Neural cell (in vitro differentiated cells): ENCODE data around the gene AGO3. TPM values are rescaled to one million over a fixed set of nuclear protein-coding genes. Genes with fewer than 3 reads are reported as not detected.

Experiments
- H2AFZ ChIP-seq: fragments of 200-600, 300-800 bp; sonication (generic), shearing (Covaris generic); 2 replicates; pipeline ENCODE4 v1.6.0; 2014; ENCODE audit warnings: low read depth, mild to moderate bottlenecking, antibody characterized with exemption, low read length, moderate library complexity
- H3F3A ChIP-seq: fragments of 200-600 bp; shearing (Covaris generic); 2 replicates; pipeline ENCODE4 v1.6.1; 2016; ENCODE audit warnings: mild to moderate bottlenecking, moderate library complexity, mixed read lengths, antibody characterized with exemption, low read length; ENCODE audit not compliant: insufficient read depth, poor library complexity, severe bottlenecking
- H3K27ac ChIP-seq: fragments of 200-600, 300-800 bp; sonication (generic), shearing (Covaris generic); 2 replicates; pipeline ENCODE4 v1.5.1; 2014; ENCODE audit warnings: mild to moderate bottlenecking, low read length, moderate library complexity
- H3K27me3 ChIP-seq: fragments of 300-800, 200-600 bp; sonication (generic), shearing (Covaris generic); 2 replicates; pipeline ENCODE4 v1.6.0; 2014; ENCODE audit warnings: mild to moderate bottlenecking, low read depth, low read length, moderate library complexity; ENCODE audit not compliant: insufficient read depth
- H3K36me3 ChIP-seq: fragments of 300-800, 200-600 bp; sonication (generic), shearing (Covaris generic); 2 replicates; pipeline ENCODE4 v1.5.1; 2014; ENCODE audit warnings: mild to moderate bottlenecking, antibody characterized with exemption, low read length, moderate library complexity; ENCODE audit not compliant: insufficient read depth
- H3K4me2 ChIP-seq: fragments of 300-800, 200-600 bp; sonication (generic), shearing (Covaris generic); 2 replicates; pipeline ENCODE4 v1.6.0; 2014; ENCODE audit warnings: mild to moderate bottlenecking, low read length
- H3K4me3 ChIP-seq: fragments of 300-800, 200-600 bp; sonication (generic), shearing (Covaris generic); 2 replicates; pipeline ENCODE4 v1.5.1; 2014; ENCODE audit warnings: mild to moderate bottlenecking, low read length, moderate library complexity
- H3K79me2 ChIP-seq: fragments of 200-600 bp; shearing (Covaris generic); replicated peaks from 2 replicates; pipeline ENCODE4 v1.6.0; 2014; ENCODE audit warnings: mild to moderate bottlenecking, low read length, moderate library complexity; ENCODE audit not compliant: insufficient read depth
- H3K9ac ChIP-seq: fragments of 300-800, 200-600 bp; sonication (generic), shearing (Covaris generic); 2 replicates; pipeline ENCODE4 v1.6.1; 2016; ENCODE audit warnings: mild to moderate bottlenecking, low read length, mixed read lengths
- H3K9me2 ChIP-seq: fragments of 200-600 bp; shearing (Covaris generic); 2 replicates; pipeline ENCODE4 v1.6.1; 2016; ENCODE audit warnings: mild to moderate bottlenecking, low read length, mixed read lengths; ENCODE audit not compliant: insufficient read depth
- H3K9me3 ChIP-seq: fragments of 200-600, 300-800 bp; sonication (generic), shearing (Covaris generic); 2 replicates; pipeline ENCODE4 v1.6.1; 2016; ENCODE audit warnings: mild to moderate bottlenecking, mixed run types, low read length, moderate library complexity, mixed read lengths
- H4K20me1 ChIP-seq: fragments of 200-600 bp; shearing (Covaris generic); 2 replicates; pipeline ENCODE4 v1.6.1; 2016; ENCODE audit warnings: mild to moderate bottlenecking, mixed run types; ENCODE audit not compliant: insufficient read depth
- CTCF ChIP-seq: fragments of 450-650 bp; IDR thresholded peaks from 2 replicates; pipeline ENCODE4 v1.5.1; 2014; ENCODE audit warnings: antibody characterized with exemption, mild to moderate bottlenecking, moderate library complexity; ENCODE audit not compliant: poor library complexity, severe bottlenecking
- EP300 ChIP-seq: fragments of 450-650 bp; conservative IDR thresholded peaks from 2 replicates; pipeline ENCODE4 v1.6.1; 2014; ENCODE audit warnings: antibody characterized with exemption, mild to moderate bottlenecking, moderate library complexity; ENCODE audit not compliant: poor library complexity, severe bottlenecking
- EZH2 ChIP-seq: fragments of 200-600, 300-800 bp; shearing (Covaris generic), sonication (generic); IDR thresholded peaks from 2 replicates; pipeline ENCODE4 v1.6.1; 2014; ENCODE audit warnings: antibody characterized with exemption, low read length, borderline replicate concordance, mild to moderate bottlenecking; ENCODE audit not compliant: insufficient read depth, poor library complexity, severe bottlenecking
- MXI1 ChIP-seq: fragments of 450-650 bp; conservative IDR thresholded peaks from 2 replicates; pipeline ENCODE4 v1.6.1; 2014; ENCODE audit warnings: antibody characterized with exemption, mild to moderate bottlenecking; ENCODE audit not compliant: poor library complexity, severe bottlenecking
- POLR2AphosphoS5 ChIP-seq: IDR thresholded peaks from 2 replicates; pipeline ENCODE4 v1.6.1; 2012
- RAD21 ChIP-seq: fragments of 450-650 bp; conservative IDR thresholded peaks from 2 replicates; pipeline ENCODE4 v1.6.1; 2014; ENCODE audit warnings: antibody characterized with exemption, mild to moderate bottlenecking, moderate library complexity
- REST ChIP-seq: IDR thresholded peaks from 2 replicates; pipeline ENCODE4 v1.6.1; 2012; ENCODE audit warnings: borderline replicate concordance
- SMC3 ChIP-seq: fragments of 450-650 bp; conservative IDR thresholded peaks from 2 replicates; pipeline ENCODE4 v1.6.1; 2014; ENCODE audit warnings: antibody characterized with exemption, mild to moderate bottlenecking, moderate library complexity; ENCODE audit not compliant: poor library complexity
- TAF1 ChIP-seq: IDR thresholded peaks from 2 replicates; pipeline ENCODE4 v1.6.1; 2012; ENCODE audit warnings: low read depth
- polyA plus RNA-seq: library from polyadenylated mRNA; depleted of rRNA; stranded (reverse); fragments of >200 nt; gene quantifications from 2 replicates; pipeline ENCODE4 v1.2.3, GENCODE V29; 2014

Gene AGO3
- polyA plus RNA-seq, 1 donor from 2014 or later: 9.4 TPM

- Histone ChIP-seq H2AFZ (no peak overlapping the region), H3K27ac (no peak overlapping the region), H3K4me2 (no peak overlapping the region), H3K9me2 (no peaks in the 10 kb centered on the region), H3K4me3 (no peak overlapping the region), H3K27me3 (no peaks in the 10 kb centered on the region), H3K9me3 (no peaks in the 10 kb centered on the region), H3K36me3 (no peaks in the 10 kb centered on the region), H4K20me1 (no peaks in the 10 kb centered on the region), H3K79me2 (no peaks in the 10 kb centered on the region), H3K9ac (no peak overlapping the region), H3F3A (no peaks in the 10 kb centered on the region)
- TF ChIP-seq CTCF (no peak), EP300 (no peak), SMC3 (no peak), TAF1 (no peak), POLR2AphosphoS5 (no peak), RAD21 (no peak), REST (no peak), EZH2 (no peak), MXI1 (no peak)
These were observed 77.8 kb downstream of the AGO3 start for GRCh38 chr1:36008546-36009197.

DNA sequence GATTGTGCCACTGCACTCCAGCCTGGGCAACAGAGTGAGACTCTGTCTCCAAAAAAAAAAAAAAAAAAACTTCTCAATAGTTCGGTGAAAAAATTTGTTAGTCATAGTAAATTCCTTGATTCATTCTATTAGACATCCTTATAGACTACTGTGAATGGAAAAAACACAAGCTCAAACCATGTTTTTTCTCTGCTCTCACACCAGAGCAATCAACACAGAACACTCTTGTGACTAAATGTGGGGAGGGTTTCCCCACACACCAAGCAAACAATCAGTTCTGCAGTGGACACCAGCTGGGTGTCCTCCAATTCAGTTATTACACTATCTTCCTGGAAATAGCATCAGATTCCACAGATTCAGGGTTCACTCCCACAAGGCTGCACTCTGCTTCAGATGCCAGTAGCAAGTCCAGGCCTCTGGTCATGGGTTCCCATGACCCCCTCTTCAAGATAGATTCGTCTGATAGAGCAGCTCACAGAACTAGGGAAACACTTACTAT, 83.9 kb downstream of the AGO3 start:
- Histone ChIP-seq H3K4me3 (no peak overlapping the region), H3K36me3 (peaks cover 4% of the 10 kb centered on the region), H3K4me2 (no peak overlapping the region), H2AFZ (no peak overlapping the region), H3K9me2 (no peaks in the 10 kb centered on the region), H3K9ac (no peak overlapping the region), H3K9me3 (no peaks in the 10 kb centered on the region), H3F3A (no peaks in the 10 kb centered on the region), H3K79me2 (no peaks in the 10 kb centered on the region), H3K27ac (no peak overlapping the region), H3K27me3 (no peaks in the 10 kb centered on the region), H4K20me1 (no peaks in the 10 kb centered on the region)
- TF ChIP-seq RAD21 (no peak), EP300 (no peak), MXI1 (no peak), SMC3 (no peak)
